H9 (cell line): ENCODE data around the gene EXOC2. TPM values are rescaled to one million over a fixed set of nuclear protein-coding genes. Genes with fewer than 3 reads are reported as not detected.
A peak's percentile ranks its signal among the peaks of the same experiment; 100 is the strongest.

Experiments used
- DNase-seq: peaks from one replicate; pipeline ENCODE4 v3.0.0-alpha.2; 2017
- H2AFZ ChIP-seq: one replicate; pipeline ENCODE4 v1.6.1; 2013; ENCODE audit warnings: mild to moderate bottlenecking, low read length, control low read depth, moderate library complexity
- H2AK5ac ChIP-seq: 2 replicates; pipeline ENCODE4 v1.6.1; 2013; ENCODE audit warnings: low read length, control low read depth, mixed read lengths; ENCODE audit not compliant: insufficient read length
- H2BK120ac ChIP-seq: one replicate; pipeline ENCODE4 v1.6.1; 2013; ENCODE audit warnings: low read depth, mild to moderate bottlenecking, low read length, control low read depth, inconsistent platforms; ENCODE audit not compliant: poor library complexity, severe bottlenecking
- H2BK12ac ChIP-seq: 2 replicates; pipeline ENCODE4 v1.6.1; 2013; ENCODE audit warnings: low read length, control low read depth, mixed read lengths, low read depth; ENCODE audit not compliant: insufficient read length
- H2BK15ac ChIP-seq: 2 replicates; pipeline ENCODE4 v1.6.1; 2013; ENCODE audit warnings: low read depth, low read length, control low read depth
- H2BK20ac ChIP-seq: one replicate; pipeline ENCODE4 v1.6.1; 2013; ENCODE audit warnings: low read depth, mild to moderate bottlenecking, low read length, control low read depth, inconsistent platforms; ENCODE audit not compliant: poor library complexity, severe bottlenecking
- H2BK5ac ChIP-seq: 2 replicates; pipeline ENCODE4 v1.6.1; 2013; ENCODE audit warnings: low read length, control low read depth, mixed read lengths; ENCODE audit not compliant: insufficient read length
- H3K14ac ChIP-seq: 2 replicates; pipeline ENCODE4 v1.6.1; 2013; ENCODE audit warnings: low read length, control low read depth; ENCODE audit not compliant: insufficient read depth
- H3K18ac ChIP-seq: 2 replicates; pipeline ENCODE4 v1.6.1; 2013; ENCODE audit warnings: low read depth, mild to moderate bottlenecking, mixed read lengths, low read length, control low read depth; ENCODE audit not compliant: insufficient read length
- H3K23ac ChIP-seq: 2 replicates; pipeline ENCODE4 v1.6.1; 2013; ENCODE audit warnings: low read length, control low read depth, mixed read lengths, low read depth; ENCODE audit not compliant: insufficient read length
- H3K23me2 ChIP-seq: 2 replicates; pipeline ENCODE4 v1.6.1; 2013; ENCODE audit warnings: low read depth, mild to moderate bottlenecking, mixed read lengths, low read length, control low read depth; ENCODE audit not compliant: insufficient read length, poor library complexity, severe bottlenecking
- H3K27ac ChIP-seq: 2 replicates; pipeline ENCODE4 v1.5.1; 2013; ENCODE audit warnings: low read length, control low read depth, mixed read lengths, low read depth; ENCODE audit not compliant: insufficient read length
- H3K27me3 ChIP-seq: 2 replicates; pipeline ENCODE4 v1.6.1; 2013; ENCODE audit warnings: low read length, control low read depth, inconsistent platforms; ENCODE audit not compliant: insufficient read depth
- H3K4ac ChIP-seq: 2 replicates; pipeline ENCODE4 v1.6.1; 2013; ENCODE audit warnings: low read depth, mild to moderate bottlenecking, control low read depth, inconsistent platforms, low read length, moderate library complexity
- H3K4me1 ChIP-seq: 2 replicates; pipeline ENCODE4 v1.6.1; 2013; ENCODE audit warnings: low read length, control low read depth, inconsistent platforms; ENCODE audit not compliant: insufficient read depth
- H3K4me2 ChIP-seq: 2 replicates; pipeline ENCODE4 v1.6.1; 2013; ENCODE audit warnings: low read length, control low read depth, mixed read lengths; ENCODE audit not compliant: insufficient read length, insufficient read depth
- H3K56ac ChIP-seq: 2 replicates; pipeline ENCODE4 v1.6.1; 2013; ENCODE audit warnings: low read depth, mild to moderate bottlenecking, mixed read lengths, low read length, control low read depth; ENCODE audit not compliant: insufficient read length
- H3K79me1 ChIP-seq: 2 replicates; pipeline ENCODE4 v1.6.1; 2013; ENCODE audit warnings: low read depth, mild to moderate bottlenecking, moderate library complexity, low read length, control low read depth, inconsistent platforms; ENCODE audit not compliant: insufficient read depth, poor library complexity, severe bottlenecking
- H3K79me2 ChIP-seq: 2 replicates; pipeline ENCODE4 v1.6.1; 2013; ENCODE audit warnings: low read length, control low read depth, inconsistent platforms; ENCODE audit not compliant: insufficient read depth
- H3K9ac ChIP-seq: 2 replicates; pipeline ENCODE4 v1.6.1; 2013; ENCODE audit warnings: low read length, control low read depth, mixed read lengths; ENCODE audit not compliant: insufficient read length; ENCODE audit errors: extremely low read depth
- H3K9me3 ChIP-seq: one replicate; pipeline ENCODE4 v1.6.1; 2013; ENCODE audit warnings: low read depth, low read length, inconsistent platforms; ENCODE audit not compliant: control insufficient read depth
- H3T11ph ChIP-seq: one replicate; pipeline ENCODE4 v1.6.1; 2013; ENCODE audit warnings: mild to moderate bottlenecking, low read length, control low read depth, inconsistent platforms
- H4K20me1 ChIP-seq: one replicate; pipeline ENCODE4 v1.6.1; 2013; ENCODE audit not compliant: control insufficient read depth, insufficient read length, insufficient read depth
- H4K5ac ChIP-seq: 2 replicates; pipeline ENCODE4 v1.6.1; 2013; ENCODE audit warnings: low read depth, mild to moderate bottlenecking, mixed read lengths, low read length, control low read depth; ENCODE audit not compliant: insufficient read length
- H4K8ac ChIP-seq: replicated peaks from 2 replicates; pipeline ENCODE4 v1.6.1; 2013; ENCODE audit warnings: low read length, control low read depth, mixed read lengths, low read depth; ENCODE audit not compliant: insufficient read length
- H4K91ac ChIP-seq: 2 replicates; pipeline ENCODE4 v1.6.1; 2013; ENCODE audit warnings: low read depth, mild to moderate bottlenecking, moderate library complexity, mixed read lengths, low read length, control low read depth; ENCODE audit not compliant: insufficient read length
- H3K27ac Mint-ChIP-seq, 3 experiments: 2 replicates in 2 of 3; 3 replicates in 1 of 3; pipeline ENCODE4 v1.8.0; 2020 to 2021; ENCODE audit warnings: mixed read lengths in 3 of 3, mild to moderate bottlenecking in 1 of 3, moderate library complexity in 1 of 3
- H3K27me3 Mint-ChIP-seq: 2 replicates; pipeline ENCODE4 v1.8.0; 2021; ENCODE audit warnings: low read depth, mild to moderate bottlenecking, moderate library complexity, mixed read lengths
- H3K36me3 Mint-ChIP-seq, 3 experiments: 2 replicates in 2 of 3; 3 replicates in 1 of 3; pipeline ENCODE4 v1.8.0; 2020 to 2021; ENCODE audit warnings: low read depth in 3 of 3, mixed read lengths in 3 of 3; ENCODE audit not compliant: insufficient read depth in 1 of 3
- H3K4me1 Mint-ChIP-seq, 2 experiments: 2 replicates each; pipeline ENCODE4 v1.8.0; 2020; ENCODE audit warnings: mixed read lengths in 2 of 2
- H3K4me3 Mint-ChIP-seq, 2 experiments: 2 replicates in 1 of 2; 3 replicates in 1 of 2; pipeline ENCODE4 v1.8.0; 2020 to 2021; ENCODE audit warnings: mild to moderate bottlenecking in 2 of 2, mixed read lengths in 2 of 2, moderate library complexity in 1 of 2
- H3K9me3 Mint-ChIP-seq, 2 experiments: 2 replicates in 1 of 2; 3 replicates in 1 of 2; pipeline ENCODE4 v1.8.0; 2020; ENCODE audit warnings: mild to moderate bottlenecking in 2 of 2, mixed read lengths in 2 of 2, moderate library complexity in 1 of 2
- CTCF ChIP-seq: fragments of 200-600 bp; sonication (generic); conservative IDR thresholded peaks from 3 replicates; pipeline ENCODE4 v1.8.0; 2021; ENCODE audit warnings: antibody characterized with exemption, mild to moderate bottlenecking
- WGBS: extraction: QIAGEN DNeasy Blood & Tissue Kit; methylation state at CpG from one replicate; pipeline ENCODE4 v1.1.7; 2013; ENCODE audit warnings: missing lambda C conversion rate, low lambda C conversion rate, mixed read lengths; ENCODE audit not compliant: insufficient read length; ENCODE audit errors: extremely low coverage; 5-methylcytosine and 5-hydroxymethylcytosine counted together
- total RNA-seq: library from RNA; stranded (reverse); gene quantifications from 2 replicates; pipeline ENCODE4 v1.2.1, GENCODE V29; 2021

Gene EXOC2
- total RNA-seq, 1 experiment from 2014 or later, result 29.9 TPM

GRCh38 chr6:446418-447366 lies 246.2 kb downstream of the EXOC2 start:
- Histone ChIP-seq H3K79me2 (no peaks in the 10 kb centered on the region), H3K79me1 (no peaks in the 10 kb centered on the region), H4K20me1 (no peaks in the 10 kb centered on the region), H4K5ac (no peak overlapping the region), H2BK12ac (no peak overlapping the region), H2AK5ac (no peak overlapping the region), H3K27me3 (no peaks in the 10 kb centered on the region), H2AFZ (no peak overlapping the region), H3K27ac (no peak overlapping the region), H3K18ac (no peak overlapping the region), H3K9me3 (peaks cover 6% of the 10 kb centered on the region), H4K91ac (no peak overlapping the region), H3T11ph (no peak overlapping the region), H3K9ac (no peak overlapping the region), H3K4ac (no peak overlapping the region), H2BK20ac (no peak overlapping the region), H3K23ac (no peak overlapping the region), H3K14ac (no peak overlapping the region; the same call in 1 of the 2 replicates), H2BK5ac (no peak overlapping the region), H3K56ac (no peak overlapping the region), H3K4me1 (no peaks in the 10 kb centered on the region), H4K8ac (no peak overlapping the region), H3K23me2 (no peaks in the 10 kb centered on the region), H2BK120ac (no peak overlapping the region), H3K4me2 (no peak overlapping the region), H2BK15ac (no peak overlapping the region)
- Mint-ChIP-seq H3K9me3 (peaks cover 15 to 23% of the 10 kb centered on the region in 2 experiments), H3K4me1 (no peaks in the 10 kb centered on the region), H3K27me3 (peaks cover 1% of the 10 kb centered on the region), H3K4me3 (no peak overlapping the region), H3K27ac (no peak overlapping the region), H3K36me3 (peaks cover 3 to 22% (median 11%) of the 10 kb centered on the region in 3 experiments; a peak in 6 of 7 replicates)
- no CpG with 5 or more reads among the region's 28 CpGs for WGBS
- TF ChIP-seq CTCF, result no peak
- peak; percentile 21 for DNase-seq
